Measurements from ENCODE around the gene PLCXD1.

Gene PLCXD1

GRCh38 chrX:337331-337831, 56.2 kb downstream of the PLCXD1 start:
- Histone ChIP-seq H3K36me3 (ENCODE audit: control insufficient read depth, insufficient read depth, low read length) (peaks cover 29% of the 10 kb centered on the region), H3K27ac (ENCODE audit: low read length) (no peak overlapping the region), H3K4me1 (ENCODE audit: control insufficient read depth, insufficient read depth, low read length) (peaks cover 1% of the 10 kb centered on the region; the same call in 1 of the 2 replicates), H3K4me3 (ENCODE audit: low read length) (no peak overlapping the region), H3K27me3 (ENCODE audit: control insufficient read depth, insufficient read depth, low read length) (no peaks in the 10 kb centered on the region), H3K9me3 (ENCODE audit: control insufficient read depth, insufficient read depth, low read length) (no peaks in the 10 kb centered on the region)
- WGBS (ENCODE audit: insufficient coverage, insufficient read length), result no CpG with 5 or more reads among the region's 38 CpGs
- DNase-seq (ENCODE audit: low read depth, low spot score), result no peak

GRCh38 chrX:338281-338835, 57.2 kb downstream of the PLCXD1 start:
- Histone ChIP-seq H3K9me3 (ENCODE audit: control insufficient read depth, insufficient read depth, low read length) (no peaks in the 10 kb centered on the region), H3K27me3 (ENCODE audit: control insufficient read depth, insufficient read depth, low read length) (no peaks in the 10 kb centered on the region), H3K36me3 (ENCODE audit: control insufficient read depth, insufficient read depth, low read length) (peaks cover 27% of the 10 kb centered on the region), H3K4me3 (ENCODE audit: low read length) (no peak overlapping the region; the same call in 1 of the 2 replicates), H3K4me1 (ENCODE audit: control insufficient read depth, insufficient read depth, low read length) (peaks cover 1% of the 10 kb centered on the region; the same call in 1 of the 2 replicates), H3K27ac (ENCODE audit: low read length) (no peak overlapping the region)
- no CpG with 5 or more reads among the region's 53 CpGs for WGBS (ENCODE audit: insufficient coverage, insufficient read length)
- no peak for DNase-seq (ENCODE audit: low read depth, low spot score)

DNA sequence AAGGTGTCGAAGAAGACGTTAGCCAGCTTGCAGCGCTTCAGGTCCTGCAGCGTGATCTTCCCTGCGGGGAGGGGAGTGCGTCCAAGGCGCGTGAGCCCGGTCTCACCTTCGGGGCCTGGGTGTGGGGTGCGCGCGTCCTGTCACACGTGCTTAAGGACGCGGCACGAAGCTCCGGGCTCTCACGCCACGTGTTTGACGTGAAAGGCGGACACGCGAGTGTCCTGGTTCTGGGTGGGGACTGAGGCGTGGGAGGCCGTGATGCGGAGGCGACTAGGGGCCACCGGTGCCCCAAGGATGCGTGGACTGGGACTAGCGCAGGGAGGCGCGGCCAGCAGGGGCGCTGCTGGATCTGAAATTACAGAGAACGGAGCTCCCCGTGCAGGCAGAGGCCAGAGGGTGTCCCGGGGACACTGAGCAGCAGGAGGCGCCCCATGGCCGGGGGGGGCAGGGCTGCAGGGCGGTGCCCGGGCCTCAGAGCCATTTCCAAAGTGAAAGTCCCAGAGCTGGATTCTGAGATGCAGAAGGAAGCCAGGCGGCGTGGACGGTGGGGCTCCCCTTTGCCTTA, 57.7 kb downstream of the PLCXD1 start:
- H3K4me3 ChIP-seq (ENCODE audit: low read length), result no peak overlapping the region
- no CpG with 5 or more reads among the region's 44 CpGs for WGBS (ENCODE audit: insufficient coverage, insufficient read length)
- H3K36me3 ChIP-seq (ENCODE audit: control insufficient read depth, insufficient read depth, low read length), result peaks cover 24% of the 10 kb centered on the region
- no peak for DNase-seq (ENCODE audit: low read depth, low spot score)
- no peak overlapping the region for H3K27ac ChIP-seq (ENCODE audit: low read length)
- H3K27me3 ChIP-seq (ENCODE audit: control insufficient read depth, insufficient read depth, low read length), result no peaks in the 10 kb centered on the region
- no peaks in the 10 kb centered on the region for H3K9me3 ChIP-seq (ENCODE audit: control insufficient read depth, insufficient read depth, low read length)
- peaks cover 1% of the 10 kb centered on the region; the same call in 1 of the 2 replicates for H3K4me1 ChIP-seq (ENCODE audit: control insufficient read depth, insufficient read depth, low read length)

GRCh38 chrX:340121-340520, 58.9 kb downstream of the PLCXD1 start:
- H3K36me3 ChIP-seq (ENCODE audit: control insufficient read depth, insufficient read depth, low read length), result peaks cover 27% of the 10 kb centered on the region
- no peak overlapping the region for H3K4me3 ChIP-seq (ENCODE audit: low read length)
- no peaks in the 10 kb centered on the region for H3K9me3 ChIP-seq (ENCODE audit: control insufficient read depth, insufficient read depth, low read length)
- no CpG with 5 or more reads among the region's 24 CpGs for WGBS (ENCODE audit: insufficient coverage, insufficient read length)
- H3K4me1 ChIP-seq (ENCODE audit: control insufficient read depth, insufficient read depth, low read length), result peaks cover 1% of the 10 kb centered on the region; the same call in 1 of the 2 replicates
- no peak for DNase-seq (ENCODE audit: low read depth, low spot score)
- H3K27me3 ChIP-seq (ENCODE audit: control insufficient read depth, insufficient read depth, low read length), result no peaks in the 10 kb centered on the region
- H3K27ac ChIP-seq (ENCODE audit: low read length), result no peak overlapping the region

DNA sequence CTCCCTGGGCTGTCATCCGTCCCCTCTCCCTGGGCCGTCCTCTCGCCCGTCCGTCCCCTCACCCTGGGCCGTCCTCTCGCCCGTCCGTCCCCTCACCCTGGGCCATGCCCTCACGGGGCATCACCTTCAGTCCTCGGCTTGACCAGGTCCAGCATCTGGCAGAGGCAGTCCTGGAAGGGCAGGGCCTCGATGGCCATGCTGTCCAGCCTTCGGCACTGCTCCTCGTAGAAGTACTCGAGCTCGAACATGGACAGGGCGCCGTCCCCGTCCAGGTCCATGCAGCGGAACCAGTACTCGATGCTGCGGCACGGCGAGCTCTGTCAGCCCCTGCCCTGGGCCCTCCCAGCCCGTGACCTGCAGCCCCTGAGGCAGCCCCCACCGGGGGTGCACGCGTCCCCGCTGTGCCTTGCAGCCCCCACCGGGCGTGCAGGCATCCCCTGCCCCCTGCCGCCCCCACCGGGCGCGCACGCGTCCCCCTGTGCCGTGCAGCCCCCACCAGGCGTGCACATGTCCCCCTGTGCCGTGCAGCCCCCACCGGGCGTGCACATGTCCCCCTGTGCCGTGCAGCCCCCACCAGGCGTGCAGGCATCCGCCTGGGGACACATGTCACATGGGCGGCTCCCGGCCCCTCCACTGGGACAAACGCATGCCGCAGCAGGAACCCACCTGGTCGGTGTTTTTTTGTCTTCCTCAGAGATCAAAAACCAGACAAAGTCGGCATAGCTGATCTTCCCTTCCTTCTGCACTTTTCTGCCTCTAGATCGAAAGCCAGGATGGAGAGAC, 59.7 kb downstream of the PLCXD1 start:
- Histone ChIP-seq H3K4me3 (ENCODE audit: low read length) (no peak overlapping the region), H3K36me3 (ENCODE audit: control insufficient read depth, insufficient read depth, low read length) (peaks cover 31% of the 10 kb centered on the region), H3K4me1 (ENCODE audit: control insufficient read depth, insufficient read depth, low read length) (peaks cover 1% of the 10 kb centered on the region; the same call in 1 of the 2 replicates), H3K27ac (ENCODE audit: low read length) (no peak overlapping the region), H3K27me3 (ENCODE audit: control insufficient read depth, insufficient read depth, low read length) (no peaks in the 10 kb centered on the region), H3K9me3 (ENCODE audit: control insufficient read depth, insufficient read depth, low read length) (no peaks in the 10 kb centered on the region)
- no CpG with 5 or more reads among the region's 52 CpGs for WGBS (ENCODE audit: insufficient coverage, insufficient read length)
- no peak for DNase-seq (ENCODE audit: low read depth, low spot score)

DNA sequence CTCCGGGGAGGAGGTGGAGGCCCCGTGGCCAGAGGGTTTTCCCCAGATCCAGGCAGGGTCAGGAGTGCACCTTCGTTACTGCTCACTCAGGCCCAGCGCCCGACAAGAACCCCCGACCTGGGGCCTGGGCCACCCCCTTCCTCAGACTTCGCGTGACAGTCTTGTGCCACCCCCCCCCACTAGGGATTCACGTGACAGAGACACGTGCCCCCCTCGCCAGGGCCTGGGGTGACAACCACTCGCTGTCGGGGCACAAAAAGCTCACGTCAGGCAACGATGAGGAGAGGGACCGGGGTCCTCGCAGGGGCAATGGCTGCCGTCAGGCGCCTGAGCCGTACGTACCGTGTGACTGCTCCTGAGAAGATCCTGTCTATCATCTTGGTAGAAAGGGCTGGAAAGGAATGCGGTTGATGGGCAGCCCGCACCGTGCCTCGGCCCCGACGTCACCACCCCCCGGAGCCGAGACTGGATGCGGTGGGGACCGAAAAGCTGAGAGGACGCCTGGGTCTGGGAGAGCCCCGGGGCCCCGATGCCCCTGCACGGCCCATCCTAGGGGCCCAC, 60.4 kb downstream of the PLCXD1 start:
- Histone ChIP-seq H3K27me3 (ENCODE audit: control insufficient read depth, insufficient read depth, low read length) (no peaks in the 10 kb centered on the region), H3K4me3 (ENCODE audit: low read length) (no peak overlapping the region), H3K4me1 (ENCODE audit: control insufficient read depth, insufficient read depth, low read length) (peaks cover 1% of the 10 kb centered on the region; the same call in 1 of the 2 replicates), H3K27ac (ENCODE audit: low read length) (no peak overlapping the region), H3K36me3 (ENCODE audit: control insufficient read depth, insufficient read depth, low read length) (peaks cover 32% of the 10 kb centered on the region), H3K9me3 (ENCODE audit: control insufficient read depth, insufficient read depth, low read length) (no peaks in the 10 kb centered on the region)
- DNase-seq (ENCODE audit: low read depth, low spot score), result no peak
- no CpG with 5 or more reads among the region's 36 CpGs for WGBS (ENCODE audit: insufficient coverage, insufficient read length)

DNA sequence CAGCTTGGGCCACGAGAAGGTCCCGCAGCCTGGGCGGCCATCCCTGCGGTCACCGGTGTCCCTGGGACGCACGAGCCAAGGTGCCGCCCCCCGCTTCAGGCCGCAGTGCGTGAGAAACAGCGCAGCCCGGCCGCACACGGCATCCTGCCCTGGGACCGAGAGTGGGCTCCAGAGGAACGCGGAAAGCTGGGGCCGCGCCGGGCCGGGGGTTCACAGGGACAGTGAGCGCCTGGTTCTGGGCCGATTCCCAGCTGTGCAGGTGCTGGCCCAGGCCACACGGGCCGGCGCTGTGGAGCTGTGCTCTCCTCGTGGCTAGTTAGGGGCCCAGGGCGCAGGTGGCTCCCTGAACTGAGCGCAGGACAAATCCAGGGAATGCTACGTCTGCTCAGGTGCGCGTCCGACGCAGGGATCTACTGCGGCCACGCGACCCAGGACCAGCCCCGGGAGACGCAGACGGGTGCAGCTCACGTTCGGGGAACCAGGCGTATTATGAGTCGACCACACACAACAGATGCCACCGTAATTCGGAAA, 63.3 kb downstream of the PLCXD1 start:
- no peak overlapping the region for H3K4me3 ChIP-seq (ENCODE audit: low read length)
- H3K4me1 ChIP-seq (ENCODE audit: control insufficient read depth, insufficient read depth, low read length), result no peaks in the 10 kb centered on the region; the same call in 1 of the 2 replicates
- H3K9me3 ChIP-seq (ENCODE audit: control insufficient read depth, insufficient read depth, low read length), result no peaks in the 10 kb centered on the region
- H3K27ac ChIP-seq (ENCODE audit: low read length), result no peak overlapping the region
- WGBS (ENCODE audit: insufficient coverage, insufficient read length), result no CpG with 5 or more reads among the region's 47 CpGs
- peaks cover 28% of the 10 kb centered on the region for H3K36me3 ChIP-seq (ENCODE audit: control insufficient read depth, insufficient read depth, low read length)
- no peaks in the 10 kb centered on the region for H3K27me3 ChIP-seq (ENCODE audit: control insufficient read depth, insufficient read depth, low read length)
- no peak for DNase-seq (ENCODE audit: low read depth, low spot score)

- H3K36me3 ChIP-seq (ENCODE audit: control insufficient read depth, insufficient read depth, low read length), result peaks cover 28% of the 10 kb centered on the region
- no peaks in the 10 kb centered on the region for H3K27me3 ChIP-seq (ENCODE audit: control insufficient read depth, insufficient read depth, low read length)
- no peak overlapping the region for H3K4me3 ChIP-seq (ENCODE audit: low read length)
- no peak overlapping the region for H3K27ac ChIP-seq (ENCODE audit: low read length)
- no peak for DNase-seq (ENCODE audit: low read depth, low spot score)
- no peaks in the 10 kb centered on the region for H3K9me3 ChIP-seq (ENCODE audit: control insufficient read depth, insufficient read depth, low read length)
- no CpG with 5 or more reads among the region's 63 CpGs for WGBS (ENCODE audit: insufficient coverage, insufficient read length)
- no peaks in the 10 kb centered on the region; the same call in 1 of the 2 replicates for H3K4me1 ChIP-seq (ENCODE audit: control insufficient read depth, insufficient read depth, low read length)
Observed at GRCh38 chrX:345020-345925, 64.1 kb downstream of the PLCXD1 start.

GRCh38 chrX:346034-346813, 65.0 kb downstream of the PLCXD1 start:
- no peak overlapping the region for H3K4me3 ChIP-seq (ENCODE audit: low read length)
- DNase-seq (ENCODE audit: low read depth, low spot score), result no peak
- peaks cover 28% of the 10 kb centered on the region for H3K36me3 ChIP-seq (ENCODE audit: control insufficient read depth, insufficient read depth, low read length)
- H3K4me1 ChIP-seq (ENCODE audit: control insufficient read depth, insufficient read depth, low read length), result no peaks in the 10 kb centered on the region; the same call in 1 of the 2 replicates
- no peaks in the 10 kb centered on the region for H3K27me3 ChIP-seq (ENCODE audit: control insufficient read depth, insufficient read depth, low read length)
- WGBS (ENCODE audit: insufficient coverage, insufficient read length), result no CpG with 5 or more reads among the region's 75 CpGs
- no peaks in the 10 kb centered on the region for H3K9me3 ChIP-seq (ENCODE audit: control insufficient read depth, insufficient read depth, low read length)
- no peak overlapping the region for H3K27ac ChIP-seq (ENCODE audit: low read length)

Data from iPS DF 6.9 (cell line).